H54 (cell line): Measurements from ENCODE around the gene ATP8B4.

Source experiments
- DNase-seq: peaks from one replicate; pipeline ENCODE4 v3.0.0; 2011; ENCODE audit warnings: low spot score, mixed read lengths; ENCODE audit not compliant: insufficient read length
- FAIRE-seq: peaks from 3 replicates; lab custom pipeline; 2011; peaks lifted over from hg19 to GRCh38; lab: Jason Lieb, UNC
- POLR2A ChIP-seq: IDR thresholded peaks from 2 replicates; pipeline ENCODE4 v1.6.1; 2011; ENCODE audit warnings: low read depth, mild to moderate bottlenecking, low read length

The ATP8B4 gene

GRCh38 chr15:50131617-50132016, 12.6 kb upstream of the ATP8B4 start:
- FAIRE-seq (no peak), DNase-seq (no peak)
- TF ChIP-seq POLR2A = no peak

- FAIRE-seq = no peak
- TF ChIP-seq POLR2A = no peak
- no peak for DNase-seq
Observed at GRCh38 chr15:50128266-50128665, 9.2 kb upstream of the ATP8B4 start.

- FAIRE-seq (no peak), DNase-seq (no peak)
- no peak for TF ChIP-seq POLR2A
Observed at GRCh38 chr15:50127255-50127777, 8.3 kb upstream of the ATP8B4 start.

- DNase-seq (no peak), FAIRE-seq (no peak)
- TF ChIP-seq POLR2A = no peak
Observed at GRCh38 chr15:50126072-50126471, 7.0 kb upstream of the ATP8B4 start.

- no peak for DNase-seq
- TF ChIP-seq POLR2A = no peak
- FAIRE-seq = no peak
Observed at GRCh38 chr15:50124631-50125030, 5.6 kb upstream of the ATP8B4 start.

- no peak for TF ChIP-seq POLR2A
Observed at GRCh38 chr15:50123861-50124557, 5.0 kb upstream of the ATP8B4 start.

GRCh38 chr15:50120729-50121128, 1.7 kb upstream of the ATP8B4 start:
- FAIRE-seq (no peak), DNase-seq (no peak)
- TF ChIP-seq POLR2A = no peak

More at GRCh38 chr15:50123861-50124557, 5.0 kb upstream of the ATP8B4 start:
- DNase-seq (no peak), FAIRE-seq (no peak)

GRCh38 chr15:50117431-50118027, 1.5 kb downstream of the ATP8B4 start:
- DNase-seq (no peak), FAIRE-seq (no peak)
- TF ChIP-seq POLR2A = no peak

- FAIRE-seq (peak; percentile 67), DNase-seq (peak; percentile 5)
- no peak for TF ChIP-seq POLR2A
Observed at GRCh38 chr15:50116477-50116876, 2.6 kb downstream of the ATP8B4 start.

GRCh38 chr15:50113992-50114780, 4.8 kb downstream of the ATP8B4 start:
- no peak for FAIRE-seq
- no peak for TF ChIP-seq POLR2A
- no peak for DNase-seq

- DNase-seq (no peak), FAIRE-seq (no peak)
- no peak for TF ChIP-seq POLR2A
Observed at GRCh38 chr15:50113187-50113505, 5.9 kb downstream of the ATP8B4 start.

GRCh38 chr15:50112488-50113186, 6.4 kb downstream of the ATP8B4 start:
- TF ChIP-seq POLR2A = no peak
- DNase-seq (no peak), FAIRE-seq (no peak)

GRCh38 chr15:50110285-50110684, 8.7 kb downstream of the ATP8B4 start:
- FAIRE-seq = no peak
- no peak for TF ChIP-seq POLR2A
- DNase-seq = no peak
